ENCODE measurements around the gene ATP5ME.

Gene ATP5ME

DNA sequence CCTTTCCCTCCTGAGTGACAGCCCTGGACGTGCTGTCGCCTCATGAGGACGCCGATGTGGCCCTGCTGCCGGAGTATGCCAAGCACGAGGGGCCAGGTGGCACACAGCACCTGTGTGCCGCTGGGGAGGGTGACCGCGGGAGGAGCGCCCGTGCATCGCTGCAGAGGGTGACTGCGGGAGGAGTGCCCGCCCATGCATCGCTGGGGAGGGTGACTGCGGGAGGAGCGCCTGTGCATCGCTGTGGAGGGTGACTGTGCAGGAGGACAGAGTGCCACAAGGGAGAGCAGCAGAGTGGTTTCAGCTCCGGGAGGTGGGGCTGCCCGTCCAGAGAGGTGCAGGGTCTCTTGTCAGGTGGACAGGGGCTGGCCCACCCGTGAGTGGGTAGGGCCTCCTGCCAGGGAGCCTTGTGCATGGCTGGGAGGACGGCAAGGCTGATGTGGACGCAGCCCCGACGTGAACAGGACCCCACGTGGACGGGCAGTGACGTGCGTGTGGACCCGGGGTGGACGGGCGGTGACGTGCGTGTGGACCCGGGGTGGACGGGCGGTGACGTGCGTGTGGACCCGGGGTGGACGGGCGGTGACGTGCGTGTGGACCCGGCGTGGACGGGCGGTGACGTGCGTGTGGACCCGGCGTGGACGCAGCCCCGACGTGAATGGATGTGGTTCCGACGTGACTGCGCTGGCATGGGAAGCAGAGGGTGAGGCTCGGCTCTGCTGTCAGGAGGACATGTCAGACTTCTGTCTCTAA is 46.2 kb upstream of the ATP5ME start:
- Histone ChIP-seq H3K4me2 (ENCODE audit: low read length) (no peak overlapping the region), H3K27ac (no peak overlapping the region), H3K4me3 (ENCODE audit: low read depth, low read length) (no peak overlapping the region), H3K27me3 (ENCODE audit: control insufficient read depth, insufficient read depth, low read length) (no peaks in the 10 kb centered on the region), H3K9ac (no peak overlapping the region), H2AFZ (no peak overlapping the region), H3K36me3 (ENCODE audit: control insufficient read depth, insufficient read depth, low read length) (no peaks in the 10 kb centered on the region), H3K9me3 (ENCODE audit: control insufficient read depth, low read length) (no peaks in the 10 kb centered on the region), H3K4me1 (no peaks in the 10 kb centered on the region), H3K79me2 (no peaks in the 10 kb centered on the region)
- TF ChIP-seq, protein P1, sequence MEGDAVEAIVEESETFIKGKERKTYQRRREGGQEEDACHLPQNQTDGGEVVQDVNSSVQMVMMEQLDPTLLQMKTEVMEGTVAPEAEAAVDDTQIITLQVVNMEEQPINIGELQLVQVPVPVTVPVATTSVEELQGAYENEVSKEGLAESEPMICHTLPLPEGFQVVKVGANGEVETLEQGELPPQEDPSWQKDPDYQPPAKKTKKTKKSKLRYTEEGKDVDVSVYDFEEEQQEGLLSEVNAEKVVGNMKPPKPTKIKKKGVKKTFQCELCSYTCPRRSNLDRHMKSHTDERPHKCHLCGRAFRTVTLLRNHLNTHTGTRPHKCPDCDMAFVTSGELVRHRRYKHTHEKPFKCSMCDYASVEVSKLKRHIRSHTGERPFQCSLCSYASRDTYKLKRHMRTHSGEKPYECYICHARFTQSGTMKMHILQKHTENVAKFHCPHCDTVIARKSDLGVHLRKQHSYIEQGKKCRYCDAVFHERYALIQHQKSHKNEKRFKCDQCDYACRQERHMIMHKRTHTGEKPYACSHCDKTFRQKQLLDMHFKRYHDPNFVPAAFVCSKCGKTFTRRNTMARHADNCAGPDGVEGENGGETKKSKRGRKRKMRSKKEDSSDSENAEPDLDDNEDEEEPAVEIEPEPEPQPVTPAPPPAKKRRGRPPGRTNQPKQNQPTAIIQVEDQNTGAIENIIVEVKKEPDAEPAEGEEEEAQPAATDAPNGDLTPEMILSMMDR (IDR thresholded peaks at IDR 0.05): no peak

GRCh38 chr4:718460-718859 is 44.4 kb upstream of the ATP5ME start:
- TF ChIP-seq, protein P1 (IDR thresholded peaks at IDR 0.05): no peak
- Histone ChIP-seq H3K36me3 (ENCODE audit: control insufficient read depth, insufficient read depth, low read length) (no peaks in the 10 kb centered on the region), H3K9me3 (ENCODE audit: control insufficient read depth, low read length) (no peaks in the 10 kb centered on the region), H2AFZ (no peak overlapping the region), H3K79me2 (peaks cover 7% of the 10 kb centered on the region), H3K9ac (no peak overlapping the region), H3K27me3 (ENCODE audit: control insufficient read depth, insufficient read depth, low read length) (no peaks in the 10 kb centered on the region), H3K27ac (no peak overlapping the region), H3K4me2 (ENCODE audit: low read length) (no peak overlapping the region), H3K4me1 (no peaks in the 10 kb centered on the region), H3K4me3 (ENCODE audit: low read depth, low read length) (no peak overlapping the region)

DNA sequence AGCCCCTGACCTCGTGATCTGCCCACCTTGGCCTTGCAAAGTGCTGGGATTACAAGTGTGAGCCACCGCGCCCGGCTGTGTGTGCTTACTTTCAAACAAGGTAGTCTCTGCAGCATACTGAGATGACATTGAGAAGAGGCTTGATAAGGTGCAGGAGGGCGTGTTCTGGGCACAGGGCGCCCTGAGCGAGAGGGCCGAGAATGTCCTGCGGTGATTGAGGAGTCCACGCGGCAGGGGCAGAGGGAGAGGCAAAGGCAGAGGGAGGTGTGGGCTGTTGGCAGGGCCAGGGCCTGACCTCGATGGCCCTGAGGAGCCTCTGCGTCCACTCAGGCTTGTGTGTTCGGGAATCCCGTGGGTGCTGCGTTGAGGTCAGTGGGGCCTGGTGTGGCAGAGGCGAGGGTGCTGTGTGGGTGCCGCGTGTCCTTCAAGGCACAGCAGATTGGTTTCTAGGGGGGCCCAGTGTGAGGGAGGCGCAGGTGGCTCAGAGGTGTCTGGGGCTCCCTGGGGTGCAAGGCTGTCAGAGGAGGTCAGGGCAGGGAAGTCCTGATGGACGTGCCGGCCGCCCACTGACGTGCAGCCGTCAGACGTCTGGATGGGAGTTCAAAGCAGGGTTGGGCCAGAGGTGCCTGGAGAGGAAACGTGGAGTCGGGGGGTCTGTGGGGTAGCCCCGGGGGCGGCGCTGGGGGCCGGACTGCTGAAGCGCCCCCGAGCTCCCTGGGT is 43.7 kb upstream of the ATP5ME start:
- Histone ChIP-seq H2AFZ (no peak overlapping the region), H3K4me3 (ENCODE audit: low read depth, low read length) (no peak overlapping the region), H3K27me3 (ENCODE audit: control insufficient read depth, insufficient read depth, low read length) (no peaks in the 10 kb centered on the region), H3K36me3 (ENCODE audit: control insufficient read depth, insufficient read depth, low read length) (no peaks in the 10 kb centered on the region), H3K9ac (no peak overlapping the region), H3K27ac (no peak overlapping the region), H3K9me3 (ENCODE audit: control insufficient read depth, low read length) (no peaks in the 10 kb centered on the region), H3K4me2 (ENCODE audit: low read length) (no peak overlapping the region), H3K79me2 (peaks cover 9% of the 10 kb centered on the region), H3K4me1 (no peaks in the 10 kb centered on the region)
- TF ChIP-seq, protein P1 (IDR thresholded peaks at IDR 0.05): no peak

- Histone ChIP-seq H3K4me3 (ENCODE audit: low read depth, low read length) (no peak overlapping the region), H3K27me3 (ENCODE audit: control insufficient read depth, insufficient read depth, low read length) (no peaks in the 10 kb centered on the region), H3K9ac (no peak overlapping the region), H3K36me3 (ENCODE audit: control insufficient read depth, insufficient read depth, low read length) (no peaks in the 10 kb centered on the region), H2AFZ (no peak overlapping the region), H3K27ac (no peak overlapping the region), H3K79me2 (peaks cover 17% of the 10 kb centered on the region), H3K9me3 (ENCODE audit: control insufficient read depth, low read length) (no peaks in the 10 kb centered on the region), H3K4me1 (no peaks in the 10 kb centered on the region), H3K4me2 (ENCODE audit: low read length) (no peak overlapping the region)
- TF ChIP-seq, protein P1 (IDR thresholded peaks at IDR 0.05): no peak
Observed at GRCh38 chr4:714087-714486, 40.0 kb upstream of the ATP5ME start.

Measured in parathyroid adenoma (tissue), 2 donors.